Gastrocnemius medialis (tissue), 4 donors: ENCODE measurements around the gene ZNG1A.
"Not testable (repeated sequence)": the region's sequence is repeated elsewhere in the genome, so short reads cannot be mapped to it uniquely, and the experiment has no call there.

Source experiments
- POLR2A ChIP-seq, 2 donors: fragments of 450-650 bp; IDR thresholded peaks; one replicate each; pipeline ENCODE4 v1.6.1; 2017; ENCODE audit warnings: antibody characterized with exemption in 2 of 2, mild to moderate bottlenecking in 2 of 2, moderate library complexity in 2 of 2
- TF ChIP-seq, protein P1 (sequence below), 5 experiments: fragments of 450-650 bp in 3 of 5; fragments of 200-600 bp in 2 of 5; sonication (generic) in 2 of 5; IDR thresholded peaks in 4 of 5; conservative IDR thresholded peaks in 1 of 5; 1 replicate in 4 of 5; 2 replicates in 1 of 5; pipeline ENCODE4 v1.5.1; 2016 to 2019; ENCODE audit warnings: antibody characterized with exemption in 5 of 5, mild to moderate bottlenecking in 3 of 5, moderate library complexity in 3 of 5

DNA sequence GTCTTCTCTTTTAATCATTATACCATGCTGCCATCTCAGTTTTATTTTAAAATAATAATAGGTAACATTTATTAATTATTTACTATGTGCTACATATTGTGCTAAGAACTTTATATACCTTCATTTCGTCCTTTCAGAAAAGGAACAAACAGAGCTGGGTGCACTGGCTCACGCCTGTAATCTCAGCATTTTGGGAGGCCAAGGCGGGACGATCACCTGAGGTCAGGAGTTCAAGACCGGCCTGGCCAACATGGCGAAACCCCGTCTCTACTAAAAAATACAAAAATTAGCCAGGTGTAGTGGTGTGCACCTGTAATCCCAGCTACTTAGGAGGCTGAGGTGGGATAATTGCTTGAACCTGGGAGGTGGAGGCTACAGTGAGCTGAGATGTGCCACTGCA is 40.2 kb upstream of the ZNG1A start:
- TF ChIP-seq, protein P1, sequence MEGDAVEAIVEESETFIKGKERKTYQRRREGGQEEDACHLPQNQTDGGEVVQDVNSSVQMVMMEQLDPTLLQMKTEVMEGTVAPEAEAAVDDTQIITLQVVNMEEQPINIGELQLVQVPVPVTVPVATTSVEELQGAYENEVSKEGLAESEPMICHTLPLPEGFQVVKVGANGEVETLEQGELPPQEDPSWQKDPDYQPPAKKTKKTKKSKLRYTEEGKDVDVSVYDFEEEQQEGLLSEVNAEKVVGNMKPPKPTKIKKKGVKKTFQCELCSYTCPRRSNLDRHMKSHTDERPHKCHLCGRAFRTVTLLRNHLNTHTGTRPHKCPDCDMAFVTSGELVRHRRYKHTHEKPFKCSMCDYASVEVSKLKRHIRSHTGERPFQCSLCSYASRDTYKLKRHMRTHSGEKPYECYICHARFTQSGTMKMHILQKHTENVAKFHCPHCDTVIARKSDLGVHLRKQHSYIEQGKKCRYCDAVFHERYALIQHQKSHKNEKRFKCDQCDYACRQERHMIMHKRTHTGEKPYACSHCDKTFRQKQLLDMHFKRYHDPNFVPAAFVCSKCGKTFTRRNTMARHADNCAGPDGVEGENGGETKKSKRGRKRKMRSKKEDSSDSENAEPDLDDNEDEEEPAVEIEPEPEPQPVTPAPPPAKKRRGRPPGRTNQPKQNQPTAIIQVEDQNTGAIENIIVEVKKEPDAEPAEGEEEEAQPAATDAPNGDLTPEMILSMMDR (IDR thresholded peaks at IDR 0.05 in 4 of 5, conservative IDR thresholded peaks at IDR 0.05 in 1 of 5), result not testable (repeated sequence)
- TF ChIP-seq POLR2A (IDR thresholded peaks at IDR 0.05), result not testable (repeated sequence)
